AG10803 (cell line): ENCODE data around the gene SCAMP5.

Experiments
- DNase-seq: peaks from one replicate; pipeline ENCODE4 v3.0.0; 2010; ENCODE audit warnings: low read depth
- H3K4me3 ChIP-seq: 2 replicates; pipeline ENCODE4 v1.5.1; 2011; ENCODE audit warnings: mild to moderate bottlenecking, low read length, control low read depth
- CTCF ChIP-seq: conservative IDR thresholded peaks from 2 replicates; pipeline ENCODE4 v1.5.1; 2011; ENCODE audit warnings: mild to moderate bottlenecking, low read length, control low read depth, inconsistent platforms

The SCAMP5 gene

GRCh38 chr15:75043509-75044257 lies 48.3 kb downstream of the SCAMP5 start:
- peak; percentile 68 for TF ChIP-seq CTCF
- DNase-seq = peak; percentile 100
- H3K4me3 ChIP-seq = peak overlapping the region; percentile 27

GRCh38 chr15:75044258-75044878 lies 49.0 kb downstream of the SCAMP5 start:
- TF ChIP-seq CTCF = no peak
- DNase-seq = no peak
- peak overlapping the region; percentile 27 for H3K4me3 ChIP-seq

- H3K4me3 ChIP-seq = no peak overlapping the region
- no peak for TF ChIP-seq CTCF
- DNase-seq = no peak
Observed at GRCh38 chr15:75045332-75046015, 50.1 kb downstream of the SCAMP5 start.

GRCh38 chr15:75048394-75048793 lies 53.0 kb downstream of the SCAMP5 start:
- TF ChIP-seq CTCF = no peak

GRCh38 chr15:75049392-75049791 lies 54.0 kb downstream of the SCAMP5 start:
- TF ChIP-seq CTCF = no peak
- no peak overlapping the region for H3K4me3 ChIP-seq
- DNase-seq = peak; percentile 32

More at GRCh38 chr15:75048394-75048793, 53.0 kb downstream of the SCAMP5 start:
- no peak overlapping the region for H3K4me3 ChIP-seq
- DNase-seq = no peak

GRCh38 chr15:75050283-75050682 lies 54.9 kb downstream of the SCAMP5 start:
- DNase-seq = no peak
- H3K4me3 ChIP-seq = no peak overlapping the region
- no peak for TF ChIP-seq CTCF
